Chondrocyte (in vitro differentiated cells): ENCODE measurements around the gene FGF18. TPM values are rescaled to one million over a fixed set of nuclear protein-coding genes. Genes with fewer than 3 reads are reported as not detected.

Source experiments
- DNase-seq: peaks from one replicate; pipeline ENCODE4 v3.0.0; 2021; ENCODE audit warnings: mixed read lengths, low spot score
- H3K27ac Mint-ChIP-seq: one replicate; pipeline ENCODE4 v1.8.0; 2021; ENCODE audit warnings: mild to moderate bottlenecking, moderate library complexity, mixed read lengths; ENCODE audit not compliant: unreplicated experiment
- H3K27me3 Mint-ChIP-seq: 2 replicates; pipeline ENCODE4 v1.8.0; 2021; ENCODE audit warnings: low read depth, mixed read lengths
- H3K36me3 Mint-ChIP-seq: 2 replicates; pipeline ENCODE4 v1.8.0; 2021; ENCODE audit warnings: low read depth, mixed read lengths
- H3K4me1 Mint-ChIP-seq: 2 replicates; pipeline ENCODE4 v1.8.0; 2021; ENCODE audit warnings: low read depth, mild to moderate bottlenecking, mixed read lengths
- H3K4me3 Mint-ChIP-seq: one replicate; pipeline ENCODE4 v1.8.0; 2021; ENCODE audit warnings: mild to moderate bottlenecking, moderate library complexity, mixed read lengths; ENCODE audit not compliant: unreplicated experiment
- H3K9me3 Mint-ChIP-seq: 2 replicates; pipeline ENCODE4 v1.8.0; 2021; ENCODE audit warnings: low read depth, mixed read lengths
- CTCF ChIP-seq: fragments of 200-600 bp; sonication (generic); IDR thresholded peaks from 2 replicates; pipeline ENCODE4 v1.5.0; 2021; ENCODE audit warnings: antibody characterized with exemption, mild to moderate bottlenecking, moderate library complexity
- total RNA-seq: library from RNA; stranded (reverse); gene quantifications from 3 replicates; pipeline ENCODE4 v1.2.1, GENCODE V29; 2021

FGF18 gene
- total RNA-seq, 1 donor from 2014 or later, result 2.1 TPM

- no peak for TF ChIP-seq CTCF
- Mint-ChIP-seq H3K27ac (no peak overlapping the region), H3K9me3 (no peaks in the 10 kb centered on the region), H3K27me3 (no peaks in the 10 kb centered on the region), H3K4me1 (peaks cover 15% of the 10 kb centered on the region), H3K4me3 (no peak overlapping the region), H3K36me3 (no peaks in the 10 kb centered on the region)
- no peak for DNase-seq
Observed at GRCh38 chr5:171477666-171478065, 58.2 kb downstream of the FGF18 start.

GRCh38 chr5:171478946-171479775, 59.7 kb downstream of the FGF18 start:
- DNase-seq, result no peak
- no peak overlapping the region for H3K4me3 Mint-ChIP-seq
- H3K36me3 Mint-ChIP-seq, result no peaks in the 10 kb centered on the region
- peaks cover 15% of the 10 kb centered on the region for H3K4me1 Mint-ChIP-seq
- TF ChIP-seq CTCF, result no peak
- no peaks in the 10 kb centered on the region for H3K27me3 Mint-ChIP-seq
- H3K27ac Mint-ChIP-seq, result no peak overlapping the region
- no peaks in the 10 kb centered on the region for H3K9me3 Mint-ChIP-seq

GRCh38 chr5:171479776-171480125, 60.3 kb downstream of the FGF18 start:
- Mint-ChIP-seq H3K9me3 (no peaks in the 10 kb centered on the region), H3K4me3 (no peak overlapping the region), H3K27me3 (no peaks in the 10 kb centered on the region), H3K27ac (no peak overlapping the region), H3K4me1 (peaks cover 15% of the 10 kb centered on the region), H3K36me3 (no peaks in the 10 kb centered on the region)
- TF ChIP-seq CTCF, result no peak
- no peak for DNase-seq

GRCh38 chr5:171480239-171480638, 60.8 kb downstream of the FGF18 start:
- Mint-ChIP-seq H3K4me1 (peaks cover 15% of the 10 kb centered on the region), H3K9me3 (no peaks in the 10 kb centered on the region), H3K27me3 (no peaks in the 10 kb centered on the region)

More at GRCh38 chr5:171480239-171480638, 60.8 kb downstream of the FGF18 start:
- H3K36me3 Mint-ChIP-seq, result no peaks in the 10 kb centered on the region
- no peak for DNase-seq
- TF ChIP-seq CTCF, result no peak
- H3K27ac Mint-ChIP-seq, result no peak overlapping the region
- H3K4me3 Mint-ChIP-seq, result no peak overlapping the region
